Measurements from ENCODE around the gene DNAH1.

DNAH1 gene

GRCh38 chr3:52325686-52326085 is 9.6 kb downstream of the DNAH1 start:
- H3K27ac ChIP-seq (ENCODE audit: low read depth, low read length): no peak overlapping the region

DNA sequence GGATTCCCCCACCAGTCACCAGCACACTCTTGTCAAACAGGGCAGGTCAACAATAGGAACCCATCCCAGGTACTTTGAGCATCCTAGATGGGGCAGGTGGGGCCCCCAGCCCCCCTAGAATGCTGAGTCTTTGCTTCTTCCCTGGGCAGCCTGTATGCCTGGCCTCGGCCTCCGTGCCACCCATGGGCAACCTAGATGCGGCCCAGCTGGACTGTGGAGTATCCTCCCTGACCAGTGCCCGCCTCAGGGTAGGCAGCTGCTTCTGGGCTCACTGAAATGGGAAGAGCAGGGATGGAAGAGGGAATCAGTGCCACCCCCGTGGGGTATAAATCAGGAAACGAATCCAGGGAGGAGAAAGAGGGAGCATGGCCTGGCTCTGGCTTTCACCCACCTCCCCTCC is 10.9 kb downstream of the DNAH1 start:
- no peaks in the 10 kb centered on the region for H3K9me2 ChIP-seq (replicated peaks; ENCODE audit: insufficient read depth, low read length)
- H3K4me3 ChIP-seq (ENCODE audit: insufficient read depth, low read length, poor library complexity, severe bottlenecking): no peak overlapping the region
- no peak overlapping the region for H3K9ac ChIP-seq (ENCODE audit: low read length)
- H3F3A ChIP-seq (ENCODE audit: insufficient read depth): no peaks in the 10 kb centered on the region
- H2AFZ ChIP-seq (ENCODE audit: low read depth, low read length, severe bottlenecking): no peak overlapping the region
- H3K27ac ChIP-seq (ENCODE audit: low read depth, low read length): no peak overlapping the region
- H3K36me3 ChIP-seq (ENCODE audit: low read length): no peaks in the 10 kb centered on the region
- TF ChIP-seq EZH2phosphoT487 (conservative IDR thresholded peaks at IDR 0.05; ENCODE audit: low read length): no peak
- TF ChIP-seq, protein P1, sequence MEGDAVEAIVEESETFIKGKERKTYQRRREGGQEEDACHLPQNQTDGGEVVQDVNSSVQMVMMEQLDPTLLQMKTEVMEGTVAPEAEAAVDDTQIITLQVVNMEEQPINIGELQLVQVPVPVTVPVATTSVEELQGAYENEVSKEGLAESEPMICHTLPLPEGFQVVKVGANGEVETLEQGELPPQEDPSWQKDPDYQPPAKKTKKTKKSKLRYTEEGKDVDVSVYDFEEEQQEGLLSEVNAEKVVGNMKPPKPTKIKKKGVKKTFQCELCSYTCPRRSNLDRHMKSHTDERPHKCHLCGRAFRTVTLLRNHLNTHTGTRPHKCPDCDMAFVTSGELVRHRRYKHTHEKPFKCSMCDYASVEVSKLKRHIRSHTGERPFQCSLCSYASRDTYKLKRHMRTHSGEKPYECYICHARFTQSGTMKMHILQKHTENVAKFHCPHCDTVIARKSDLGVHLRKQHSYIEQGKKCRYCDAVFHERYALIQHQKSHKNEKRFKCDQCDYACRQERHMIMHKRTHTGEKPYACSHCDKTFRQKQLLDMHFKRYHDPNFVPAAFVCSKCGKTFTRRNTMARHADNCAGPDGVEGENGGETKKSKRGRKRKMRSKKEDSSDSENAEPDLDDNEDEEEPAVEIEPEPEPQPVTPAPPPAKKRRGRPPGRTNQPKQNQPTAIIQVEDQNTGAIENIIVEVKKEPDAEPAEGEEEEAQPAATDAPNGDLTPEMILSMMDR (IDR thresholded peaks at IDR 0.05; ENCODE audit: insufficient read depth, low read length, poor library complexity, severe bottlenecking): no peak
- no peaks in the 10 kb centered on the region for H3K79me2 ChIP-seq (ENCODE audit: insufficient read depth, low read length)
- H3K4me2 ChIP-seq (ENCODE audit: low read depth, low read length, poor library complexity, severe bottlenecking): no peak overlapping the region
- H3K9me3 ChIP-seq (ENCODE audit: insufficient read depth, low read length): no peaks in the 10 kb centered on the region
- H4K20me1 ChIP-seq (ENCODE audit: low read depth, low read length): no peaks in the 10 kb centered on the region
- H3K27me3 ChIP-seq (ENCODE audit: low read length): no peaks in the 10 kb centered on the region

More at GRCh38 chr3:52325686-52326085, 9.6 kb downstream of the DNAH1 start:
- H3K79me2 ChIP-seq (ENCODE audit: insufficient read depth, low read length): no peaks in the 10 kb centered on the region
- no peaks in the 10 kb centered on the region for H3K27me3 ChIP-seq (ENCODE audit: low read length)
- no peak overlapping the region for H3K4me2 ChIP-seq (ENCODE audit: low read depth, low read length, poor library complexity, severe bottlenecking)
- no peaks in the 10 kb centered on the region for H4K20me1 ChIP-seq (ENCODE audit: low read depth, low read length)
- H3K4me3 ChIP-seq (ENCODE audit: insufficient read depth, low read length, poor library complexity, severe bottlenecking): no peak overlapping the region
- H3K9me2 ChIP-seq (replicated peaks; ENCODE audit: insufficient read depth, low read length): no peaks in the 10 kb centered on the region
- H3K9me3 ChIP-seq (ENCODE audit: insufficient read depth, low read length): no peaks in the 10 kb centered on the region
- H3K36me3 ChIP-seq (ENCODE audit: low read length): no peaks in the 10 kb centered on the region
- no peak overlapping the region for H2AFZ ChIP-seq (ENCODE audit: low read depth, low read length, severe bottlenecking)
- TF ChIP-seq, protein P1 (IDR thresholded peaks at IDR 0.05; ENCODE audit: insufficient read depth, low read length, poor library complexity, severe bottlenecking): no peak
- TF ChIP-seq EZH2phosphoT487 (conservative IDR thresholded peaks at IDR 0.05; ENCODE audit: low read length): no peak
- H3K9ac ChIP-seq (ENCODE audit: low read length): no peak overlapping the region
- no peaks in the 10 kb centered on the region for H3F3A ChIP-seq (ENCODE audit: insufficient read depth)

GRCh38 chr3:52327486-52328290 is 11.6 kb downstream of the DNAH1 start:
- no peaks in the 10 kb centered on the region for H3K27me3 ChIP-seq (ENCODE audit: low read length)
- no peaks in the 10 kb centered on the region for H3K9me2 ChIP-seq (replicated peaks; ENCODE audit: insufficient read depth, low read length)
- H3K9me3 ChIP-seq (ENCODE audit: insufficient read depth, low read length): no peaks in the 10 kb centered on the region
- H3K4me3 ChIP-seq (ENCODE audit: insufficient read depth, low read length, poor library complexity, severe bottlenecking): no peak overlapping the region
- TF ChIP-seq, protein P1 (IDR thresholded peaks at IDR 0.05; ENCODE audit: insufficient read depth, low read length, poor library complexity, severe bottlenecking): no peak
- no peak for TF ChIP-seq EZH2phosphoT487 (conservative IDR thresholded peaks at IDR 0.05; ENCODE audit: low read length)
- no peaks in the 10 kb centered on the region for H3K36me3 ChIP-seq (ENCODE audit: low read length)
- no peak overlapping the region for H3K9ac ChIP-seq (ENCODE audit: low read length)
- H2AFZ ChIP-seq (ENCODE audit: low read depth, low read length, severe bottlenecking): no peak overlapping the region
- no peaks in the 10 kb centered on the region for H4K20me1 ChIP-seq (ENCODE audit: low read depth, low read length)
- H3F3A ChIP-seq (ENCODE audit: insufficient read depth): no peaks in the 10 kb centered on the region
- no peaks in the 10 kb centered on the region for H3K79me2 ChIP-seq (ENCODE audit: insufficient read depth, low read length)
- no peak overlapping the region for H3K27ac ChIP-seq (ENCODE audit: low read depth, low read length)
- H3K4me2 ChIP-seq (ENCODE audit: low read depth, low read length, poor library complexity, severe bottlenecking): no peak overlapping the region

Data from SU-DHL-6 (cell line).